Thymus (tissue), 11 donors: Measurements from ENCODE around the gene ABCC4. TPM values are rescaled to one million over a fixed set of nuclear protein-coding genes. Genes with fewer than 3 reads are reported as not detected.

Source experiments
- DNase-seq, 9 donors: peaks; one replicate each; pipeline ENCODE4 v3.0.0-alpha.2; 2013; ENCODE audit warnings: low spot score in 9 of 9, low read depth in 6 of 9, missing footprints in 1 of 9
- H3K27ac ChIP-seq, 2 donors: one replicate each; pipeline ENCODE4 v1.5.1; 2013; ENCODE audit warnings: control low read depth in 1 of 2, low read depth in 1 of 2, low read length in 1 of 2, mild to moderate bottlenecking in 1 of 2, moderate library complexity in 1 of 2
- H3K27me3 ChIP-seq, 2 donors: one replicate each; pipeline ENCODE4 v1.5.1; 2013; ENCODE audit warnings: low read length in 1 of 2; ENCODE audit not compliant: control insufficient read depth in 2 of 2, insufficient read depth in 1 of 2
- H3K36me3 ChIP-seq, 2 donors: one replicate each; pipeline ENCODE4 v1.5.1; 2013; ENCODE audit warnings: low read length in 1 of 2, mild to moderate bottlenecking in 1 of 2, moderate library complexity in 1 of 2; ENCODE audit not compliant: control insufficient read depth in 2 of 2, insufficient read depth in 2 of 2
- H3K4me1 ChIP-seq, 2 donors: one replicate each; pipeline ENCODE4 v1.5.1; 2013; ENCODE audit warnings: low read length in 2 of 2; ENCODE audit not compliant: control insufficient read depth in 2 of 2, insufficient read depth in 2 of 2
- H3K4me3 ChIP-seq, 2 donors: one replicate each; pipeline ENCODE4 v1.5.1; 2013; ENCODE audit warnings: low read length in 2 of 2, control low read depth in 1 of 2, mild to moderate bottlenecking in 1 of 2
- H3K9me3 ChIP-seq, 2 donors: one replicate each; pipeline ENCODE4 v1.5.1; 2013; ENCODE audit warnings: low read length in 1 of 2, mild to moderate bottlenecking in 1 of 2; ENCODE audit not compliant: control insufficient read depth in 2 of 2, insufficient read depth in 1 of 2
- WGBS: extraction: QIAGEN DNeasy Blood & Tissue Kit; methylation state at CpG from one replicate; pipeline ENCODE4 v1.1.7; 2013; 5-methylcytosine and 5-hydroxymethylcytosine counted together
- polyA plus RNA-seq: library from polyadenylated mRNA; stranded (reverse); fragments of 200-250 nt; gene quantifications from one replicate; pipeline ENCODE4 v1.2.3, GENCODE V29; 2013
- total RNA-seq: library from RNA; stranded (reverse); fragments of 120-200 nt; gene quantifications from one replicate; pipeline ENCODE4 v1.2.4, GENCODE V29; 2013
- donor health status: healthy.

Gene ABCC4
- total and polyA plus RNA-seq, 2 donors, result 2.6 to 10.3 TPM

DNA sequence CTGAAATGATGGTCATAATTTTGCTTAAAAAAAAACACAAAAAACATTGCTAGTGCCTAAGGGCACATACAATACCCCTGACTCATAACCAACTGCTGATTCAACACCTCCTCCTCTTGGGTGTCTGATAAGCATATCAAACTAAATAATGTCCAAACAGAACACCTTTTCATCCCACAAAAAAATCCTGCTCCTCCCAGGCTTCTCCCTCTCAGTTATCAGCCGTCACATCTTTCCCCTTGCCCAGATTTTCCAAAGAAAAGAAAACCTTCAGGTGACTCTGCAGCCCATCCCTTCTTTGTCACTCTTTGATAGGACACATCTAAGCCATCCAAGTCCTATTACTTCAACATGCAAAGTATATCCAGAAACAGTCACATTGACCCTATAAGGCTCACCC lies 46.9 kb downstream of the ABCC4 start:
- DNase-seq, result no peak
- Histone ChIP-seq H3K36me3 (no peaks in the 10 kb centered on the region), H3K27me3 (no peaks in the 10 kb centered on the region), H3K9me3 (no peaks in the 10 kb centered on the region), H3K27ac (no peak overlapping the region), H3K4me3 (no peak overlapping the region), H3K4me1 (no peaks in the 10 kb centered on the region)
- WGBS, result 100% methylated on average over 1 of the region's 1 CpG

DNA sequence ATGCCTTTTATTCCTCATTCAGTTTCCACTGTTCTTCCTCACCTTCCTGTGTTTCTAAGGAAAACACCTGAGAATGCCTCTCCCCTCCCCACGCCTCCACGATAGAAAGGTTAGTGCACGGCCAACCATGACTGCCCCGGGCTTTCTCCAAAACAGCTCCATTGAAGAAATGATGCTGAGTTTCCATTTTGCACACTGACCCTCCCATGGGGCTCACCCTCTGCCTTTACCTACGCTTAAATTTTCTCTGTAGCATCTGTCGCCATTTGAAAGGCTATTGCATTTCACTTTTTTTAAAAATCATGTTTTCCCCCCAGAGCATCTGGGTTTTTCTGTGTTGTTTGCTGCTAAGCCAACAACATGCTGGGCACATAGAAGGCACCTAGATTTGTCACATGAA lies 48.2 kb downstream of the ABCC4 start:
- no peaks in the 10 kb centered on the region for H3K36me3 ChIP-seq
- no peak overlapping the region for H3K27ac ChIP-seq
- WGBS, result 97% methylated on average over 6 of the region's 6 CpGs
- no peak overlapping the region for H3K4me3 ChIP-seq
- no peaks in the 10 kb centered on the region for H3K9me3 ChIP-seq
- H3K4me1 ChIP-seq, result no peaks in the 10 kb centered on the region
- DNase-seq, result no peak
- H3K27me3 ChIP-seq, result no peaks in the 10 kb centered on the region

DNA sequence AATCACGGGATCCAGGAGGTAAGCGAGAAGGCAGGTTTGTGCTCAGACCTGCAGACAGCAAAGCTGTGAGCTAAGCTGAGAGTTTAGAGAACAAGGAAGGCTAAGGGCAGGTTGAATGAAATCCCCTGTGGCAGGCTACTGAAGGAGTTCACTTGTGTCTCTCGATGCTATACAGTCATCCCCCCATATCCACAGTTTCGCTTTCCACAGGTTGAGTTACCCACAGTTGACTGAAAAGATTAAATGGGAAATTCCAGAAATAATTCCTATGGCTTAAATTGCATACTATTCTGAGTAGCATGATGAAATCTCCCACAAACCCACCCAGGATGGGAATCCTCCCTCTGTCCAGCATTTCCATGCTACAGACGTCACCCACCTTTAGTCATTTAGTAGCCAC lies 49.6 kb downstream of the ABCC4 start:
- Histone ChIP-seq H3K9me3 (no peaks in the 10 kb centered on the region), H3K4me3 (no peak overlapping the region), H3K36me3 (no peaks in the 10 kb centered on the region), H3K27me3 (no peaks in the 10 kb centered on the region), H3K27ac (no peak overlapping the region), H3K4me1 (no peaks in the 10 kb centered on the region)
- DNase-seq, result no peak
- WGBS, result 93% methylated on average over 5 of the region's 5 CpGs

DNA sequence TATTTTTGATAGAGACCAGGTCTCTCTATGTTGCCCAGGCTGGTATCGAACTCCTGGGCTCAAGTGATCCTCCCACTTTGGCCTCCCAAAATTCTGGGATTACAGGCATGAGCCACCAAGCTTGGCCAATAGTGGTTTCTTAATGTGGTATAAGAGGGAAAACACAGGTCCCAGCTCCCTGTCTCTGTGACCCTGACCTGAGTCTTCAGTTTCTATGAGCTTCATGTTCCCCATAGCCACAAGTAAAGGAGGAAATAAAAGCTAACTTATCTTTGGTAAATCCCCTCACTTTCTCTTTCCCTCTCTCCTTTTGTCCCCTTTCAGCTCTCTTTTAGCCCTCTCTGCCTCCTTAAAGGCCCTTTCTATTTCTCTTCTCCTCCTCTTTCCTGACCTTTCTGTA lies 50.3 kb downstream of the ABCC4 start:
- DNase-seq, result no peak
- H3K4me3 ChIP-seq, result no peak overlapping the region
- no peaks in the 10 kb centered on the region for H3K9me3 ChIP-seq
- H3K36me3 ChIP-seq, result no peaks in the 10 kb centered on the region
- H3K4me1 ChIP-seq, result no peaks in the 10 kb centered on the region
- WGBS, result 98% methylated on average over 1 of the region's 1 CpG
- H3K27ac ChIP-seq, result no peak overlapping the region
- H3K27me3 ChIP-seq, result no peaks in the 10 kb centered on the region

DNA sequence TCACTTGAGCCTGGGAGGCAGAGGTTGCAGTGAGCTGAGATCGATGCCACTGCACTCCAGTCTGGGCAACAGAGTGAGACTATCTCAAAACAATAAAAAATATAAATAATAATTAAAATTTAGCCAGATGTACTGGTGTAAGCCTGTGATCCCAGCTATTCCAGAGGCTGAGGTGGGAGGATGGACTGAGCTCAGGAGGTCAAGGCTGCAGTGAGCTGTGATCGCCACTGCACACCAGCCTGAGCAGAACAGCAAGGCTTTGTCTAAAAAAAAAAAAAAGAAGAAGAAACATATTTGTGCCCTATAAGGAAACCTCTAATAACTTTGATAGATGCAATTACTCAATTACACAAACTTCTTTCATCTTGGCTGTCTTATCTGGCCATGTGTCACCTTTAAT lies 52.3 kb downstream of the ABCC4 start:
- 99% methylated on average over 2 of the region's 2 CpGs for whole genome bisulfite sequencing
- H3K9me3 ChIP-seq, result no peaks in the 10 kb centered on the region
- no peak overlapping the region for H3K4me3 ChIP-seq
- no peaks in the 10 kb centered on the region for H3K27me3 ChIP-seq
- H3K4me1 ChIP-seq, result no peaks in the 10 kb centered on the region
- no peak for DNase-seq
- H3K27ac ChIP-seq, result no peak overlapping the region
- H3K36me3 ChIP-seq, result no peaks in the 10 kb centered on the region

DNA sequence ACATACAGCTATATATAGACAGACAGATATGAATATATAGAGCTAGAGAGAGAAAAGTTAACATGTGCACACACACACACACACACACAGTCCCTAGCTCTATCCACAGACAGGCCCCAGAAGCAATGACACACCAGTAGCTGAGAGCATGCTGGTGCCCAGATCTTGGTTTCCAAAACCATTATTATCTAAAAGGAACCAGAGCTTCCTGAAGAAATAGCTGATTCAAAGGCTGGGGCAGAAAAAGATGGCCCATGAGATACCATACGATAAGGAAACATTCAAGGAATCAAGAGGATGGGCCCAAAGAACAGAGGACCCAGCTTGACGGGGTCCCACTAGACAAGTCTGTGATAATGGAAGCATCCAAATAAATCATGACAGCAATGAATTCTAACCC lies 53.4 kb downstream of the ABCC4 start:
- H3K9me3 ChIP-seq, result no peaks in the 10 kb centered on the region
- no peak for DNase-seq
- no peaks in the 10 kb centered on the region for H3K36me3 ChIP-seq
- no peak overlapping the region for H3K27ac ChIP-seq
- WGBS, result 88% methylated on average over 2 of the region's 2 CpGs
- no peak overlapping the region for H3K4me3 ChIP-seq
- H3K27me3 ChIP-seq, result no peaks in the 10 kb centered on the region
- H3K4me1 ChIP-seq, result no peaks in the 10 kb centered on the region

DNA sequence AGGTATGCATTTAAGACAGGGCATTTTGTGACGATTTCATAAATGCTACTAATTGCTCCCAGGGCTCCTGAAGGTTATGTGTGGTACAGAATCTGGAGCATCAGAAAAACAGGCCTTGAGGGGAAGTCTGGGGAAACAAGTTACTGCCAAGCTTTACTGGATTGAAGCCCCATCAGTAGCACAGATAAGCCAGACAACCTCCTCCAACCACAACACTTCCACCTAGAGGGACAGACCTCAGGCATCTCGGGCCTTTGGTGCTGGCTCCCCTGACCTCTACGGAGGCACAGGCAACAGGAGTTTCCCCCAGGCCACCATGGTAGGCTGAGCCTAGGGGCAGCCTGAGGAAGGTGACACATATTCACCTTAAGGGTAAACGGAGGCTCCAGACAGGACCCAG lies 54.1 kb downstream of the ABCC4 start:
- DNase-seq, result no peak
- no peaks in the 10 kb centered on the region for H3K36me3 ChIP-seq
- no peaks in the 10 kb centered on the region for H3K9me3 ChIP-seq
- no peaks in the 10 kb centered on the region for H3K4me1 ChIP-seq
- H3K4me3 ChIP-seq, result no peak overlapping the region
- 53% methylated on average over 4 of the region's 4 CpGs for WGBS
- no peaks in the 10 kb centered on the region for H3K27me3 ChIP-seq
- no peak overlapping the region for H3K27ac ChIP-seq

DNA sequence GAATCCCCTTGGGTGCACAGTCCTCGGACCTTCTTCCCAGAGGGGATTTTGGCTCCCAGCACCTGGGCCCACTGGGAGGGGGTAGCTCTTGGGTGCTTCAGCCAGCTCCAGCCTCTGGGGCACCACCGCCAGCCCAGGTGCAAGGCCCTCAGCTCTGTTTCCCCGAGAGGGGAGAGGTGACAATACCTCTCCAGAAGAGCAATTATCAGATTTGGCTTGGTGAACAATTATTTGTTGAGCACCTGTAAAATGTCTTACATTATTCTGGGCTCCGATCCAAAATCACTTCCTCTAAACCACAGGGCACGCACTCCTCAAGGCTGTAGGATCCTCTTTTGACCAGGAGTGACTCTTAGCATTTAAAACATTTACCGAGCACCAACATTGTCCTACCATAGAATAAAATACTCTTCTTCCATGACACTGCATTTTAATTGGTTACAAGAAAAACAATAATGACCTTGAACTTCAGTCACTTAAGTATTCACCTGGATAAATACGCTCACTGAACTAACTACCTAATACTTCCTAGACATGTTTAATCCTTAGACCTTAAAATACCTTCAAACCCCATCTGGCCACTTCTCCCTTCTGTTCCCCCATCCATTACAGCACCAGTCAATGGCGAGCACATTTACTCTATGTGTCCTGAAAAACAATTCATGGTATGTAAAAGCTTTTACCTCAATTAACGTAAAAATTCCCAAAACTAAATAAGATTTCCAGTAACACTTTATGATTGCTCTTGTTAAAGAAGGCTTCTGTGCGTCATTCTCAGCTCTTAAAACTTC lies 54.8 kb downstream of the ABCC4 start:
- DNase-seq, result no peak
- Histone ChIP-seq H3K4me3 (no peak overlapping the region), H3K27ac (no peak overlapping the region), H3K27me3 (no peaks in the 10 kb centered on the region), H3K9me3 (no peaks in the 10 kb centered on the region), H3K4me1 (no peaks in the 10 kb centered on the region), H3K36me3 (no peaks in the 10 kb centered on the region)
- WGBS, result 74% methylated on average over 10 of the region's 10 CpGs

DNA sequence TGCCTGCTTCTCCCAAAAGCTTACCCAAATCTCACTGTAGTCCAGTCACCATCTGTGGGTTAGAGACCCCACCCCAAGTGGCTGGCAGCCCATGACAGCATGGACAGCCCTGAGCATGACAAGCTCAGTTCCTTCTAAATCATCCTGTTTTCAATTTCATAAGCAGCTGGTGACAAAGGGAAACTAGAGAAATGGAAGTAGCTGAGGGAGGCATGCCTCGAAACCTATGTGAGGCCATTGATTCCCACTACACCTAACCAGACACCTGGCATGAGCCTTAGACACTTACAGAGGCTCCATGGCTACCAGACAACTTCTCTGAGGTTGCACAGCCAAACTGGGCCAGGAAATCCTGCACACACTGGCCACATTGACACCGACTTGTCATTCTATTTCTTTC lies 56.2 kb downstream of the ABCC4 start:
- Histone ChIP-seq H3K36me3 (no peaks in the 10 kb centered on the region), H3K27me3 (no peaks in the 10 kb centered on the region), H3K4me3 (no peak overlapping the region), H3K27ac (no peak overlapping the region), H3K4me1 (no peaks in the 10 kb centered on the region), H3K9me3 (no peaks in the 10 kb centered on the region)
- DNase-seq, result no peak
- 95% methylated on average over 2 of the region's 2 CpGs for WGBS
